Limb (tissue), 2 donors: ENCODE measurements around the gene ASIC2.

Experiments
- DNase-seq, 2 donors: peaks; one replicate each; pipeline ENCODE4 v3.0.0-alpha.2; 2016; ENCODE audit errors: extremely low spot score in 2 of 2

ASIC2 gene

DNA sequence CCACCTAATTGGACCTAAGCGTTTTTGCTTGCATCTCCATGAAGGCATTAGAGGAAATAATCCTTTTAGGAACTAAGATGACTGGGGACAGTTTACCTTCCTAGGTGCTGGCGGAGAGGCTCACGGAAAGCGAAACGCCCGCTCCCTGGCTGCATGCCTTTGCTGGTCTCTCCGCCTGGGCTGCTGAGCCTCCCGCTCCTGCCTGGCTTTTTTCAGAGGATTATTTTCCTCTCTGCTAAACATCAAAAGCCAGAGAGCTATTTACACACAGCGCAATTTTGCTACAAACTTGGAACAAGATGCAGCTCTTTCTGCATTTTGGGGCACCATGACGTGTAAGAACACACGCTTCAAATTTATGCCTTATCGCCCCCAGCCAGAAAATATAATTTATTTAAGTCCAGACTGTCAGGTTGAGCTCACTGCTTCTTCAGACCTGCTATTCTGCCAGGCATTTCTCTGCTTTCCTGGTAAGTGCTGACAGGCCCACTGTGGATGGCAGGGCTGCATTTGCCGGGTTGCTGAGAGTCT is 177.0 kb downstream of the ASIC2 start:
- DNase-seq, result no peak

DNA sequence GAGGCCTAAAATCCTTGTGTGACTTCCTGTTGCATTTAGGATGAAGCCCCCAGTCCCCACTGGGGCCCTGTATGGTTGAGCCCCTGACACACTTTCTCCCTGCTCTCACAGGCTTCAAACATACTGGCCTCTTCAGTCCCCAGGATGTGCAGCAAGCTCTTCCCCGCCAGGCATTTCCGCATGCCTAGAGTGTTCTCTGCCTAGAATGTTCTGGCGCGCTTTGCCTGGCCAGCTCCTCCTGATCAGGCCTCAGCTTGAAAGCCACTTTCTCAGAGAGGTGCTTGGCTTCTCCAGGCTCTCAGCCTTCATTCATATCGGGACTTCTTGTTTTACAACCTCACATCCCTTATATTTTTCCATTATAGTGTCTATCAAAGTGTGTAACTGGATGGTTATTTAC is 177.7 kb downstream of the ASIC2 start:
- DNase-seq, result no peak

DNA sequence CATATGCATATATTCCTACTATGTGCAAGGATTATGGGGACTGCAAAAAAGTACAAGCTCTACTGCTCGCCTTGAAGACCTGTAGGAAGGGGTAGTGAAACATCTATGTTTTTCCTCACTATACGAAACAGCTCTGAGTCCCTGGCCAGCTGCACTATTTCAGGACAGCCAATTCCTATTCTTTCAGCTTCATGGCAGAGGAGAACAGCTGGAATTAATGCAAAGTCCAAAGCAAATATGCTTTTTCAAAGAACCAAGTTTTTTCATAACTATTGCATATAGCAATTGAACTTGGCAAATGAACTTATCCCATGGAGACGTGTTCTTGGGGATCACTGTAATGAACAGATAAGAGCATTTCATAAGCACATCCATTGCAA is 179.1 kb downstream of the ASIC2 start:
- DNase-seq, result peak in 1 of 2 donors; percentile 32

DNA sequence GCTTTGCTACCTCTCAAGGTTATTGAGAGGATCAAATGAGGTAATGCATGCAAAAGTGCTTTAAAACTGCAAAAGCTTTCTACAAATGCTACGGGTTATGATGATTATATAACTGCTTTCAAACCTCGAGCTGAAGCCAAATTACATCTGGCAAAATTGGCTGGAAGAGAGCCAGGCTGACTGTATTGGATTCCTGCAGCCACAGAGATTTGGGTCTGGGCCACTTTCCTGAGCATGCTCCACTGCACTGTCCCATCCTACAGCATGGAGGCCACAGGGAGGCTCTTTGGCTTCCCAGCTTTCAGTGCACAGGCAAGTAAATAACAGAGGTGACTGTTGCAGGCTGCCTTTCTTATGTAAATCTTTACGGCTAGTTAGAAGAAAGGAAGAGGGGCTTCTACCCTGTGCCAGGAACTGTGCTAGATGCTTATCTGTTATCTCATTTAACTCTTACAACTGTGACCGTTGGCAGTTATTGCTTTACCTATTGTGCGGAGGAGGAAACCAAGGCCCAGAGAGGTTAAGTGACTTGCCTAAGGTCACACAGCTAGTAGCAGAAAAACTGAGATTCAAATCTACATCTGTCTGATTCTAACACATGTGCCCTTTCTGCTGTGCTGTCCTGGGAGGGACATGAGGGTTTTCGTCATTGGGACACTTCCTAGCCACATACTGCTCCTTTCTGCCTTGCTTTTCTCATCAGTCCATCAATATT is 179.7 kb downstream of the ASIC2 start:
- peak; percentile 58 to 60 for DNase-seq

DNA sequence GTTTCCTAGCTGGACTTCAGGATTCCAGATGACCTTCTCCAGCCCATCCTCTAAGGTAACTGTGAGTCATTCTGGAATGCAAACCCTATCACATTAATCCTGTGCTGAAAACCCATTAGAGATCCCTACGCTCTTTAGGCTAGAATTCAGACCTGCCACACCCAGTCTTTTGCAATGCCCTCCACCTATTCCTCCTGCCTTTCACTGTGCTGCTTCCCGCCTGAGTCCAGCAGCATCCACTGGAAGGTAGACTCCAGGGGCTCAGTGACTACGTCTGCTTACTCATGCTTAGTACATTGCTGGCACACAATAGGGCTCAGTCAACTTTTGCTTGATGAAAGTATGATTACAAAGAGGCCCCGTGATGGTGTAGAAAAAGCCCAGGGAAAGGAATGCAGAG is 180.3 kb downstream of the ASIC2 start:
- DNase-seq, result peak in 1 of 2 donors; percentile 10

DNA sequence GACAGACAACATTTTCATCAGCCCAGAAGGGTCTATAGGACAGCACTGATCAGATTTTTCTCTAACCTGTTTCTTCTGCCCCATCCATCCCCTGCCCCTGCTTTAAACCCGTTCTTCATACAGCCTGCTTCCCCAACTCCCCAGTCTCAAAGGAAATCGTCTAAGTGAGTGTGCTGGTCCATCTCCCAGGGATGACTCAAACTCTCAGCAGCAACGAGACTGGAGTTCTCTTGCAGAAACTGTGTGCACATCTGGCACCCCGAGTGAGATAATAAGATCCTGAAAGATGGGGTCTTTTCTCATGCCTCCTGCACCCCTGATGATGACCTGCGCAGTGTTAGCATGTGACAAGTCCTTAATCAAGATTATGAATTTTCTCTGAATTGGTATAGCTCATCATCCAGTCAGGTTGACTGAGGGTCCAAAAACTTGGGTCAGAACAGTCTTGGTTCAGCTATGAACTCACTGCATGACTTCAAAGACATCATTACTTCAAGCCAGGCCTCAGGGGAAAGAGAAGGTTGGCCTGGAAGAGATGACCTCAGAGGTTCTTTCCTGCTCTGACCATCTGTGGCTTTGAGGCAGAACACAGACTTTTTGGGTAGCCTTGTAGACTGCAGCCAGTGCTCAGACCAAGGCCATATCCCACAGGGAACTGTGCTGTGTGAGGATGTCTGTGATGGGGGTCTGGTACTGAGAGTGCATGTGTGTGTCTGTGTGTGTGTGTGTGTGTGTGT is 183.6 kb downstream of the ASIC2 start:
- no peak for DNase-seq

DNA sequence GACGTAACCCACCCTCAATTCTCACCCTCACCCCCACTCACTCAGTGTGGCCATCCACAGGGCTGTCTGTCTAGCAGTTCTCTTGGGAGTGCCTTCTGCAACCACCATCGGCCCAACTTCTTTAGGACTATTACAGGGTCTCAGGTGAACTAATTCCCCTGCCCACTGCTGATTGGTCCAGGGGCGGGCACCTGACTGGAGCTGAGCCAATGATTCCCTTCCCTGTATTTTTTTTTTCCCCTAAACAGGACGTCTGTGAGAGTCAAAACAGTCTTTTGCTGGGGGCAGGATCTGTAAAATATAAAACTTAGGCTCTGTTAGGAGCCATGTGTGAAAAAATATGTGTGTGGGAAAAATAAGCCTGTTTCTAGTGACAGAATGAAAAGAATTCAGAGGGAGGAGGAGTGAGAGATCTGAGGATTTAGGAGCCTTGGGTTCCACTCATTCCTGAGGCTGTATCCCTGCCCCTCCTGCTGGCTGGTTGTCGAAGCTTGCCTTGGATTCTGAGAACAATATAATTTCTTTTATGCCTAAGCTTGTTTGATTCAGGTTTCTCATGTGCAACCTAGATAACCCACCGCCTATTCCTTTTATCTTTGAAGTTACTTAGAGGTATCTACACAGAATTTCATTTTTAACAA is 186.4 kb downstream of the ASIC2 start:
- no peak for DNase-seq

DNA sequence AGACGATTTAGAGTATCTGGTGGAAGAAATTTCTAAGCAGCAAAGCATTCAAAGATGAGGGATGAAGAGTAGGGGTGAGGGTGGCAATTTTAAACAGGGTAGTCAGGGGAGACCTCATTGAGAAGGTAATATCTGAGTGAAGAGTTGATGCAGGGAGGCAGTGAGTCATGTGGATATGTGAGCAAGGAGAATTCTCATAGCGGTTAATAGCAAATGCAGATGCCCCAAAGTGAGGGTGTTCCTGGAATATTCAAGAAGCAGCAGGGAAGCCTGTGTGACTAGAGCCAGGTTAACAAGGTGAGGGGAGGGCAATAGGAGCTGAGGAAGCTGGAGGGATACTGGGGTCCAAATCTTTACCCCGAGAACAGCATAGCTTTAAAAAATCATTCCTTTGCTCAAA is 187.2 kb downstream of the ASIC2 start:
- DNase-seq, result no peak

DNA sequence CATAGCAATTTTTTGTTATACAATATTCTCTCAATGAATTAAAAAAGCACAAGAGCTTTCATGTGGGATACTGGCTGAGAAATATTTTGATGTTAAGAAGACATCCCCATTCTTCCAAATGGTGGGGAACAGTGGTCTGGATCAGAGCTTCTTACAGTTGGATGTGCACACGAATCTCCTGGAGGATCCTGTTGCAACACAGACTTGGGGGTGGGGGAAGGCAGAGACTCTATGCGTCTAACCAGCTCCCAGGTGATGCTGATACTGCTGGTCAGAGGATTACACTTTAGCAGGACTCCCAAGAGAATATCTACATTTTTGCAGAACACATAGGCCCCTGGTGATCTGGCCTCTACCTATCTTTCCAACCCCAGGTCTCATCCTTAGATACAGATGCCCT is 193.2 kb downstream of the ASIC2 start:
- DNase-seq, result no peak

DNA sequence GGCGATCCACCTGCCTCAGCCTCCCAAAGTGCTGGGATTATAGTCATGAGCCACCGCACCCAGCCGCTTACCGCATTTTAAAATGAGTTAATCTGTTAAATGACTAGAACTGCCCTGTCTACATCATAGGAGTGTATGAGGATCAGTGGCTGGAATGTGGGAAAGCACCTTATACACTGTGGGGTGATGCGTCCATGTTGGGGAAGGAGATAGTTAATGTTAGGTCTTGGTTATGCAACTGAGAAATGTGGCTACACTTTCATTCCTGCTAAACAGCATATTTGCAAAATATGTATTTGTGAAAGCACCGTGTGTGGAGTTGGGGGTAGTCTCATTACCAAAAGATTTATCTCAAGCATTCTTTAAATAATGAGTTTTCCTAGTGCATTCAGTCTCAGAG is 193.8 kb downstream of the ASIC2 start:
- no peak for DNase-seq

DNA sequence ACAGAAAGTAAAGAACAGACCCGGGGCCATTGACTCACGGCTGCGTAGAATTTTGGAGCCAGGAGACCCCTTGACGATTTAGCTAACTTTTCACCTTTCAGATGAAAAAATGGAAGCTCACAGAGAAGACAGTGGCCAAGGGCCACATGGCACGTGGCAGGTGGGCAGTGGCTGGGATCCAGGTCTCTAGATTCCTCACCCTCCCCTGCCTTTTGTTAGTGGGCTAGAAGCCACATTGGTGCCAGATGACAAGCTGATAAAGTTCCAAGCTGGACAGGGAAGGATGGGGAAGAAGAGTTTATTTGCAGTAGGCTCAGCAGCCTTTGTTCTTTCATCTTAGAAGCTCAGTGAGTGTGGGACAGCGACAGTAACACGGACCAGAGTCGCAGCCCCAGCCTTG is 195.7 kb downstream of the ASIC2 start:
- DNase-seq, result no peak

DNA sequence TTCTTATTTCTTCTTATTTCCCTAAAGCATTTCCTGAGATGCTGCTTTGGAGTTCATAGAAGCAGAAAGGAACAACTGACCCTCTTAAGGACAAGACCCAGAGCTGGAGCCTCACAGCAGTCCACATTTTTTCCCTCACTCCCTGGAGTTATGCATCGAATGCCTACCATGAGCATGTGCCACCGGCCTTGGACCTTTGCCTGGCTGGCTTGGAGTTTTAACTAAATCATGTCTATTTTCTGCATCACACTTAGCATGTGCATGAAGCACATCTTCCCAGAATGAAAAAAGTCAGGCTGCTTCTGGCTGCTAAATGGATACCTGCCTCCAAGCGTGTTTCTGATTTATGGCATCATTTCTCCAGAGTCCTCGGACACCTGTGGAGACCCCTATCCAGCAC is 196.9 kb downstream of the ASIC2 start:
- no peak for DNase-seq

DNA sequence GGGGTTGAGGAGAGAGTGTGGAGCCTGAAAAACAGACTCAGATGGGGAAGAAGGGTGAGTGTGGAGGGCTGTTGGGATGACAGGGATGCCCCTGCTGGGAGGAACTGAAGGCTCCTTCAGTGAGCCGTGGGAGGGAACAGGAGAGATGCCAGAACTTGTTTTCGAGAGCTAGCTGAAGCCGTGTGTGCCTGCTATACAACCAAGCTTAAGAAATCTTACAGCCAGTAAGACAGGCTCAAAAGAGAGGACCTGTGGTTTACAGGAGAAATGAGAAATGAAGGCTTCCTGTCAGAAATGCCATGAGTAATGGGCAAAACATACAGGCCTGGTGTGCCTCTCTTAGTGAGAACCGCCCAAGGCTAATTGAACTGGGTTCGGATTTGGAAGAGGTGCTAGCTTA is 201.8 kb downstream of the ASIC2 start:
- no peak for DNase-seq

DNA sequence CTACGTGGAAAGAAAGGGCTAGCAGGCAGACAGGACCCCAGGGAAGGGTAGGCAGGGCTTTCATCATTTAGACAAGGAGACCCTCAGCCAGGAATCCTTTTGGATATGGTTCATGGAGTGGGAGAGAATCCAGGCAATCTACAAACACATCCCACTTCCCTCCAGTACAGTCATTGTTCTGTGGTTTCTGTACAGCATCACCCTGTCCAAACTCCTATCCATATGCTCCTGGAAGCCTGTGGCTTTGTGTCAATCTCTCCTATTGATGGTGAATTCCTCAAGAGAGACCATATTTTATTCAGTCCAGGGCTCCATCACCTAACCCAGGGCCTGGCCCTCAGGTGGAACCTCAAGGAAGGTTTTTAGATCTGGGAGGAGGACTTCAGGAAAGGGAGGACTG is 202.3 kb downstream of the ASIC2 start:
- DNase-seq, result no peak

DNA sequence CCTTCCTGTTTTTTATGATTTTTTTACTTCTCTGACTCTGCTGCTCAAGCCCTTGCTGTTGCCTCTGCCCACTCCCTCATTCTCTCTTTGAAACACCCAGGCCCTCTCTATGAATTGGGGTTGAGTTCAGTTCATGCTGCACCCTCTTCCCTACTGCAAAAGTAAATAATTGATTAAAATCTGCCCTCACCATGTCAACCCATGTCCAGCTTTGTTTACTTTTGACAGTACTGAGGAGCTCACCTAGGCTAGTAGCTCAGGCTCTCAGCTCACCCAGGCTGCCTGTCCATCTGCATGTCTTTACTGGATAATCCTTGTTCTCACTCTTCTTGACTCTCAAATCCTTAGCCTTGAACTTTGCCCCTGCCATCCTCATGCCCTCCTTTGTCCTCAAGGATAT is 206.2 kb downstream of the ASIC2 start:
- no peak for DNase-seq

DNA sequence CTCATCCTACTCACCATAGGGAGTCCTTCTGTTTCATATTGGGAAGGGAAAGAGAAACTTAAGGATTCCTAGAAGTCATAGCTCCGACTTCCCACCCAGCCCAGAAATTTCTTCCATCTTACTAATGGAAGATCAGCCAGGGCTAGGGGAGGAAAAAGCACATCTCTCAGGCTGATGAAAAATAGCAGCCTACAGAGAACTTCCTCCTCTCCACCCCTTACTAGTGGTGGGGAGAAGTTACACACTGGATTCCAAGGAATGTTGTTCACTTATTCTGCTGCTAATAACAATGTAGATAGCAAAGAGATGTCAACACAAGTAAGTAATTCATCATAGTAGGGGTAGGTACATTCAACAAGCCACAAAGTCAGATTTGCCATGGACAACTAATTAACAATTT is 207.1 kb downstream of the ASIC2 start:
- DNase-seq, result no peak

DNA sequence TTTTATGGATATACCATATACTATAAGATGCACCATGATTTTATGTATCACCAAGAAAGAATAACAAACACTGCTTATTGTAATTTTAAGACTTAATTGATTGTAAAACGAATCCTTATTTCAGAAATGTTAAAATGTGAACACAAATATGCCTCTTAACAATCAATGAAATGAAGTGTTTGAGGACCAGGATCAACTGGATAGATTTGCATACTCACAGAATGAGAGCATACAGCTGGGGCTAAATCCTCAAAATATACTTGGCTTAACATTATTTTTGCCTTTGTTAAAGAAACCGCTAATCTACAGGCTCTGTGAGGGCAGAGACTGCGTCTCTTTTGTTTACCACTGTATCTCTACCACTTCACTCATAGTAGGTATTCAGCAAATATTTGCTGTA is 207.8 kb downstream of the ASIC2 start:
- DNase-seq, result no peak

DNA sequence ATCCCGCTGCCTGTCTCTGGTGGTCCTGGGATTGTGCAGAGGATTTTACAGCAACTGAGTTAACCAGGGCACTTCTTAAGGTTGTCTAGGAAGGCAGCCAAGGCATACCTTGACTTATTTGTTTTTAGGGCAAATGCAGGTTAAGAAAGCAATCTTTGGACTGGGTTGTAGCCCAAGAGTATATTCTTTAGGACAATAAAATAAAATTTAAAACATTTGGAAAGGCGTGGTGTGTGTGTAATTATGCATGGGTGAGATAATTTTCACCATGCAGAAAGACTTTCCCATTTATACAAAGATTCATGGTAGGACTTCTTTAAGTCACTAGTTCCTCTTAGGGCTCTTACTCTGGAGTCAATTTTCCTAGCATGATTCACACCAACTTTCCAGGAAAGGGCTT is 208.3 kb downstream of the ASIC2 start:
- no peak for DNase-seq

DNA sequence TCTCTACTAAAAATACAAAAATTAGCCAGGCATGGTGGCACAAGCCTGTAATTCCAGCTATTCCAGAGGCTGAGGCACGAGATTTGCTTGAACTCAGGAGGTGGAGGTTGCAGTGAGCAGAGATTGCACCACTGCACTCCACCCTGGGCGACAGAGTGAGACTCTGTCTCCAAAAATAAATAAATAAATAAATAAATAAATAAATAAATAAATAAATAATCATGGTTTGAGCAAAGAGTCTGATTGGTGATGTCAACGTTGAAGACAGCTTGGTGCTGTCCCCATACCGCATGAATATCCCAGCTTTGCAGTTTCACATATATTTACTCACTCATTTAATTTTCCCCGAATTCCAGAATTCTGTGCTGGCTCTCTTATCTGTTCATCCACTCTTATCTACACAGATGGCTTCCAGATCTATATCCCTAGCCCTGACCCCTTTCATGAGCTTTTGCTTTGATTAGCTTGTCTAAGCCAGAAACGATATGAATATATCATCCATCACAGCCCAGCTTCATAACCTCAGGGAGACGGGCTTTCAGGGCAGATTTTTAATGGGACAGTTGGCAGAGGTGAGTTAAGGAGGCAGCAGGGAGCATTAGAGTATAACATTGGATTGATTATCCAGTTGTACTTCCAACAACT is 210.4 kb downstream of the ASIC2 start:
- no peak for DNase-seq

DNA sequence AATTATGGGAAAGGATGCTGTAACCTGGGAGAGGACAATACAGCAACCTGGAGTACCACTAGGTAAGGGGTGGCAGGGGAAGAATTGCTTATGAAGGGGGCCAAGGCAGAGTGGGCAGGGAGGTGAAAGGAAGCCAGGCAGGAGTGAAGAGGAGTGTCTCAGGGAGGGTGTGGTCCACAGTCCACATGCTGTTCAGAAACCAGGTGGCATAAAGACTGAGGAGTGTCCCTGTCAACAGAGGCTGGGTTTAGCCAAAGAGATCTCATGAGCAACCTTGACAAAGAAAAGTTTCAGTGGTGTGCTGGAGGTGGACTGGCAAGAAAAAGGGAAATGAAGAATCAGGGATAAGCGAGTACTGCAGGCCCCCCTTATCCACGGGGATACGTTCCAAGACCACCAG is 213.0 kb downstream of the ASIC2 start:
- no peak for DNase-seq

DNA sequence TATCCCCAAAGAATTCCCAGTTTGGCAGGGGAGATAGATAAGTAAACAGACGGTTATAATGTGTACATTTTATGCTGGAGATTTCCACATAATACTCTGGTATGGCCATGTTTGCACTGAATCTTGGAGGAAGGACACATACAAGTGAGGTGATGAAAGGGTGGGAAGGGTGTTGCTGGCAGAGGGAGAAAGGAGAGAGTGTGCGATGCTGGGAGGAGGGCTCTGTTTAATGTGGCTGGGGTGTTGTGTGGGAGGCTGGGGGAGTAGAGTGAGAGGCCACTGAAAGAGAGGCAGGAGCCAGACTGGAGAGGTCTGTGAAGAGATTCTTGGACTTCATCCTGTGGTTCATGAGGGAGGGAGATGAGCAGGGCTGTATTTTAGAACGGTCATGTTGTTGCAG is 213.9 kb downstream of the ASIC2 start:
- no peak for DNase-seq

DNA sequence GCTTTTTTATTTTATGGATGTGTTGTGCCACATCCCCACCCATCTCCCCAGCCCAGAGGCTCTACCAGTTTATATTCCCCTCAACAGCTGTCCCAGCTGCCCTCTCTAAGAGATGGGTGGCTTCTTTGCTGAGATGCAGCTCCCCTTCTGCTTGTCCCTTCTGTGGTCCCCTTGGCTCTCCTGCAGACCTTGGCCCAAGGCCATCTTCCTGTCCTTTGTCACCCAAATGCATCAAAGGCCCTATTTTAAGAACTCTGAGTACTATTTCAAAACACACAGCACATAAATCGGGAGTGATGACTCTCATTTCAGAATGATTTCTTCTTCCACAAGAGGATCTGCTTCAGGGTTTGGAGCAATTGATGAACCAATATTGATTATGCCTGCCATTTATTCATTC is 216.1 kb downstream of the ASIC2 start:
- no peak for DNase-seq
